Measurements from ENCODE around the gene DAD1.
"Not testable (repeated sequence)": the region's sequence is repeated elsewhere in the genome, so short reads cannot be mapped to it uniquely, and the experiment has no call there.

DAD1 gene

GRCh38 chr14:22598099-22598895 lies 9.3 kb upstream of the DAD1 start, which contains the start of gene ABHD4:
Gene ABHD4 (plus strand): TSS chr14:22598300. CDS start chr14:22598307, 7 bp downstream.
- DNase-seq, result peak; percentile 61 to 82

GRCh38 chr14:22597771-22598098 lies 8.7 kb upstream of the DAD1 start:
- DNase-seq, result no peak

- no peak for DNase-seq
Observed at GRCh38 chr14:22597265-22597664, 8.2 kb upstream of the DAD1 start.

- no peak for DNase-seq
Observed at GRCh38 chr14:22596354-22596879, 7.4 kb upstream of the DAD1 start.

- DNase-seq, result no peak
Observed at GRCh38 chr14:22594156-22594716, 5.2 kb upstream of the DAD1 start.

GRCh38 chr14:22593601-22594000 lies 4.6 kb upstream of the DAD1 start:
- no peak for DNase-seq

GRCh38 chr14:22593189-22593588 lies 4.2 kb upstream of the DAD1 start:
- DNase-seq, result no peak

GRCh38 chr14:22588526-22589095 lies 413 bp downstream of the DAD1 start:
- DNase-seq, result no peak

GRCh38 chr14:22587677-22588422 lies 1.2 kb downstream of the DAD1 start:
- not testable (repeated sequence) for DNase-seq

GRCh38 chr14:22587247-22587646 lies 1.8 kb downstream of the DAD1 start:
- no peak for DNase-seq

GRCh38 chr14:22583994-22584393 lies 5.0 kb downstream of the DAD1 start:
- DNase-seq, result no peak

- no peak for DNase-seq
Observed at GRCh38 chr14:22580625-22581024, 8.4 kb downstream of the DAD1 start.

GRCh38 chr14:22579881-22580280 lies 9.1 kb downstream of the DAD1 start:
- no peak for DNase-seq

GRCh38 chr14:22579236-22579635 lies 9.8 kb downstream of the DAD1 start:
- no peak for DNase-seq

GRCh38 chr14:22577334-22577908 lies 11.6 kb downstream of the DAD1 start:
- no peak for DNase-seq

- no peak for DNase-seq
Observed at GRCh38 chr14:22573804-22574203, 15.2 kb downstream of the DAD1 start.

- no peak for DNase-seq
Observed at GRCh38 chr14:22572562-22573058, 16.4 kb downstream of the DAD1 start.

GRCh38 chr14:22570132-22570949 lies 18.7 kb downstream of the DAD1 start:
- DNase-seq, result peak; percentile 71 to 78

- no peak for DNase-seq
Observed at GRCh38 chr14:22569737-22570131, 19.3 kb downstream of the DAD1 start.

- DNase-seq, result no peak
Observed at GRCh38 chr14:22569106-22569736, 19.8 kb downstream of the DAD1 start.

GRCh38 chr14:22567437-22567836 lies 21.6 kb downstream of the DAD1 start:
- DNase-seq, result no peak

All from SHP77 (cell line).